SK-N-SH (cell line): ENCODE measurements around the gene TMEM59.
A peak's percentile ranks its signal among the peaks of the same experiment; 100 is the strongest.

Experiments used
- CHD2 ChIP-seq: fragments of 150-350 bp; IDR thresholded peaks from 2 replicates; pipeline ENCODE4 v1.6.1; 2018; ENCODE audit warnings: low read length; ENCODE audit not compliant: partially characterized antibody
- CTCF ChIP-seq: fragments of 200-600 bp; sonication (generic); IDR thresholded peaks from 2 replicates; pipeline ENCODE4 v1.6.1; 2017; ENCODE audit warnings: antibody characterized with exemption, mild to moderate bottlenecking, moderate library complexity
- FOXJ3 ChIP-seq: sonication (generic); formaldehyde crosslinking; IDR thresholded peaks from 2 replicates; pipeline ENCODE4 v1.5.1; 2020; ENCODE audit warnings: mild to moderate bottlenecking, missing genetic modification reagents
- MXI1 ChIP-seq: IDR thresholded peaks from 2 replicates; pipeline ENCODE4 v1.6.1; 2012; ENCODE audit warnings: mild to moderate bottlenecking, low read depth, low read length, improper control_type of control experiment
- POLR2AphosphoS5 ChIP-seq: IDR thresholded peaks from 2 replicates; pipeline ENCODE4 v1.6.1; 2012; ENCODE audit warnings: low read depth, low read length
- RAD21 ChIP-seq: IDR thresholded peaks from 2 replicates; pipeline ENCODE4 v1.6.1; 2012; ENCODE audit warnings: mild to moderate bottlenecking, low read length
- RCOR1 ChIP-seq: fragments of 150-350 bp; IDR thresholded peaks from 2 replicates; pipeline ENCODE4 v1.6.1; 2017; ENCODE audit warnings: antibody characterized with exemption, low read length

GRCh38 chr1:54052431-54052933 is 522 bp downstream of the TMEM59 start:
- TF ChIP-seq CTCF (no peak), MXI1 (peak; percentile 57; the same call in 1 of the 2 replicates), RAD21 (no peak), RCOR1 (no peak), CHD2 (no peak), POLR2AphosphoS5 (no peak), FOXJ3 (CRISPR knock-in tag) (no peak)
